DOHH2 (cell line): Measurements from ENCODE around the gene TRPM8.

ENCODE experiments used
- CTCF ChIP-seq: fragments of 200-600 bp; sonication (generic); IDR thresholded peaks from one replicate; pipeline ENCODE4 v1.5.1; 2014; ENCODE audit warnings: antibody characterized with exemption, mild to moderate bottlenecking, low read depth, low read length; ENCODE audit not compliant: poor library complexity, severe bottlenecking
- EZH2phosphoT487 ChIP-seq: fragments of 200-600 bp; sonication (generic); IDR thresholded peaks from 2 replicates; pipeline ENCODE4 v1.6.1; 2017; ENCODE audit warnings: borderline replicate concordance, mild to moderate bottlenecking, antibody characterized with exemption, low read length, moderate library complexity, mixed read lengths

GRCh38 chr2:233961905-233962304 lies 44.7 kb downstream of the TRPM8 start:
- TF ChIP-seq CTCF (no peak), EZH2phosphoT487 (no peak)
